NOMO-1 (cell line): ENCODE data around the gene PRSS56.
A peak's percentile ranks its signal among the peaks of the same experiment; 100 is the strongest.
"Not testable (repeated sequence)": the region's sequence is repeated elsewhere in the genome, so short reads cannot be mapped to it uniquely, and the experiment has no call there.

ENCODE experiments used
- DNase-seq, 2 experiments: peaks; one replicate each; lab custom pipeline; 2025; ENCODE audit not compliant: unreplicated experiment in 2 of 2; lab: John Stamatoyannopoulos, UW

Gene PRSS56

GRCh38 chr2:232523682-232524597, 3.8 kb downstream of the PRSS56 start:
- DNase-seq: peak; percentile 36 to 67

GRCh38 chr2:232524771-232525170, 4.6 kb downstream of the PRSS56 start:
- DNase-seq: no peak

GRCh38 chr2:232525199-232525598, 5.0 kb downstream of the PRSS56 start:
- no peak for DNase-seq

- DNase-seq: no peak
Observed at GRCh38 chr2:232525791-232526371, 5.7 kb downstream of the PRSS56 start, which contains the start of gene CHRND. Gene CHRND (plus strand): TSS chr2:232526160. CDS start chr2:232526216, 56 bp downstream.

GRCh38 chr2:232526372-232526941, 6.3 kb downstream of the PRSS56 start:
- DNase-seq: no peak

- no peak for DNase-seq
Observed at GRCh38 chr2:232527905-232528470, 7.8 kb downstream of the PRSS56 start.

- no peak for DNase-seq
Observed at GRCh38 chr2:232528746-232529460, 8.7 kb downstream of the PRSS56 start.

- no peak for DNase-seq
Observed at GRCh38 chr2:232529806-232530547, 9.8 kb downstream of the PRSS56 start.

GRCh38 chr2:232530626-232531260, 10.6 kb downstream of the PRSS56 start:
- DNase-seq: no peak

- DNase-seq: no peak
Observed at GRCh38 chr2:232532419-232532818, 12.2 kb downstream of the PRSS56 start.

GRCh38 chr2:232532821-232533220, 12.6 kb downstream of the PRSS56 start:
- not testable (repeated sequence) for DNase-seq

- no peak for DNase-seq
Observed at GRCh38 chr2:232533944-232534710, 13.9 kb downstream of the PRSS56 start.

GRCh38 chr2:232534940-232535651, 14.9 kb downstream of the PRSS56 start:
- no peak for DNase-seq

GRCh38 chr2:232535761-232536530, 15.8 kb downstream of the PRSS56 start:
- DNase-seq: no peak

GRCh38 chr2:232537079-232537478, 16.9 kb downstream of the PRSS56 start:
- DNase-seq: no peak

GRCh38 chr2:232537499-232537898, 17.3 kb downstream of the PRSS56 start:
- no peak for DNase-seq

- no peak for DNase-seq
Observed at GRCh38 chr2:232538671-232539070, 18.5 kb downstream of the PRSS56 start.
